Esophagus muscularis mucosa (tissue), 4 donors: ENCODE data around the gene ITGA7.

Experiments used
- EP300 ChIP-seq: sonication (generic); formaldehyde crosslinking; IDR thresholded peaks from one replicate; pipeline ENCODE4 v1.6.1; 2017; ENCODE audit warnings: antibody characterized with exemption
- POLR2A ChIP-seq: fragments of 450-650 bp; IDR thresholded peaks from one replicate; pipeline ENCODE4 v1.6.1; 2017; ENCODE audit warnings: antibody characterized with exemption, moderate library complexity, mild to moderate bottlenecking, low read depth
- POLR2AphosphoS5 ChIP-seq, 2 donors: sonication (generic); formaldehyde crosslinking; IDR thresholded peaks; one replicate each; pipeline ENCODE4 v1.6.1; 2017; ENCODE audit warnings: antibody characterized with exemption in 2 of 2
- TF ChIP-seq, protein P1 (sequence below), 3 experiments: fragments of 200-600 bp in 2 of 3; fragments of 450-650 bp in 1 of 3; sonication (generic) in 2 of 3; IDR thresholded peaks; one replicate each; pipeline ENCODE4 v1.5.1; 2017 to 2019; ENCODE audit warnings: antibody characterized with exemption in 3 of 3, mild to moderate bottlenecking in 2 of 3, moderate library complexity in 1 of 3

- TF ChIP-seq POLR2A, result no peak
- TF ChIP-seq, protein P1, sequence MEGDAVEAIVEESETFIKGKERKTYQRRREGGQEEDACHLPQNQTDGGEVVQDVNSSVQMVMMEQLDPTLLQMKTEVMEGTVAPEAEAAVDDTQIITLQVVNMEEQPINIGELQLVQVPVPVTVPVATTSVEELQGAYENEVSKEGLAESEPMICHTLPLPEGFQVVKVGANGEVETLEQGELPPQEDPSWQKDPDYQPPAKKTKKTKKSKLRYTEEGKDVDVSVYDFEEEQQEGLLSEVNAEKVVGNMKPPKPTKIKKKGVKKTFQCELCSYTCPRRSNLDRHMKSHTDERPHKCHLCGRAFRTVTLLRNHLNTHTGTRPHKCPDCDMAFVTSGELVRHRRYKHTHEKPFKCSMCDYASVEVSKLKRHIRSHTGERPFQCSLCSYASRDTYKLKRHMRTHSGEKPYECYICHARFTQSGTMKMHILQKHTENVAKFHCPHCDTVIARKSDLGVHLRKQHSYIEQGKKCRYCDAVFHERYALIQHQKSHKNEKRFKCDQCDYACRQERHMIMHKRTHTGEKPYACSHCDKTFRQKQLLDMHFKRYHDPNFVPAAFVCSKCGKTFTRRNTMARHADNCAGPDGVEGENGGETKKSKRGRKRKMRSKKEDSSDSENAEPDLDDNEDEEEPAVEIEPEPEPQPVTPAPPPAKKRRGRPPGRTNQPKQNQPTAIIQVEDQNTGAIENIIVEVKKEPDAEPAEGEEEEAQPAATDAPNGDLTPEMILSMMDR (IDR thresholded peaks at IDR 0.05), result no peak
- no peak for TF ChIP-seq EP300
- no peak for TF ChIP-seq POLR2AphosphoS5 (IDR thresholded peaks at IDR 0.05)
Observed at GRCh38 chr12:55642669-55643068, 65.0 kb downstream of the ITGA7 start.
